Muscle layer of duodenum (tissue), 2 donors: ENCODE results near the gene ZMYM3.
"Not testable (repeated sequence)": the region's sequence is repeated elsewhere in the genome, so short reads cannot be mapped to it uniquely, and the experiment has no call there.

Experiments used
- H3K27ac ChIP-seq: one replicate; pipeline ENCODE4 v1.7.0; 2013; ENCODE audit warnings: mild to moderate bottlenecking, low read length
- H3K27me3 ChIP-seq: one replicate; pipeline ENCODE4 v1.7.0; 2013; ENCODE audit warnings: low read depth, mild to moderate bottlenecking, control low read depth, low read length
- H3K36me3 ChIP-seq, 2 donors: one replicate each; pipeline ENCODE4 v1.7.0; 2013; ENCODE audit warnings: low read length in 2 of 2, control low read depth in 1 of 2, mild to moderate bottlenecking in 1 of 2; ENCODE audit not compliant: insufficient read depth in 2 of 2, control insufficient read depth in 1 of 2
- H3K4me1 ChIP-seq, 2 donors: one replicate each; pipeline ENCODE4 v1.7.0; 2013; ENCODE audit warnings: low read length in 2 of 2, mild to moderate bottlenecking in 2 of 2, control low read depth in 1 of 2, moderate library complexity in 1 of 2; ENCODE audit not compliant: insufficient read depth in 2 of 2, control insufficient read depth in 1 of 2
- H3K4me3 ChIP-seq, 2 donors: one replicate each; pipeline ENCODE4 v1.7.0; 2013; ENCODE audit warnings: low read length in 2 of 2, low read depth in 1 of 2, mild to moderate bottlenecking in 1 of 2
- H3K9me3 ChIP-seq, 2 donors: one replicate each; pipeline ENCODE4 v1.7.0; 2013; ENCODE audit warnings: low read length in 2 of 2, control low read depth in 1 of 2, mild to moderate bottlenecking in 1 of 2; ENCODE audit not compliant: control insufficient read depth in 1 of 2
- donor health status: healthy.

ZMYM3 gene

DNA sequence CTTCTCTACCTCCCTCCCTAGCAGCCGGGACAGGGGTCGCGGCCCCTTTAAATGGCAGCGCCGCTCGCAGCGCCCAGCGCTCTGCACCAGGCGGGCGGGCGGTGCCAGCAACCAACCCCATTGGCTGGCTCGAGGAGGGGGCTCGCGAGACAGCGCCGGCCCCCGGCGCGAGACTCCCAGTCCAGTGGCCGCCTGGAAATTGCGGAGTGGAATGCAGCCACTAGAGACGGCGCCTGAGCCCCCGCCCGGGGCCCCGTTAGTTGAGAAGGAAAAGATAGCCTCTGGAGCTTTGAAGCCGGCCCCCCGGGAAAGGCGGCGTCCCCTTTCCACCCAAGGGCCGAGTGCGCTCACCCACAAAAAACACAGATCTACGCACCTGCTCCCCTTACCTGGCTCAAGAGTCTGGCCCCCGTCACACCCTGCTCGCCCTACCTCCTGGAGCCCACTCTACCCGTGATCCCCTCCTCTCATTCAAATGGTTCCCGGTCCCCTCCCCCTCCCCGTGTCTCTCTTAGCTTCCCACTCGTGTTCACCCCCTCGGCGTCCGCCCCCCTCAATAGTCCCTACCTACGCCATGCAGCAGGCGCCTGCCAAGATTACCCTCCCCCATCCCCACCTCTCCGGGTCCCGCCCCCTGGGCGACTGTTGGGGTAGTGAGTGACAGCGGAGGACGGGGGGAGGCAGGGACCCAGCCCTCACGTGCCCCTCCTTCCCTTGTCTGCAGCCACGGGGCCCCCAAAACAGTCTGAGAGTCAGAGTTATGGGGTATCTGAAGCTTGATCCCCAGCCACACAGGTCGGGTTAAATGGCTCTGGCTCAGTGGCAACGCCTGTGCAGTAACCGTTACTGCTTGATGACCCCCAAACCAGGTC lies at the start of gene ZMYM3:
Gene ZMYM3 (minus strand): TSS at position 49 of the 872 bp plus-strand sequence. CDS start 885 bp downstream, outside the sequence.
- no peaks in the 10 kb centered on the region for H3K9me3 ChIP-seq
- peak within 1 kb of the TSS; percentile 39 for H3K27ac ChIP-seq
- peak within 1 kb of the TSS; percentile 65 to 83 for H3K4me3 ChIP-seq
- H3K36me3 ChIP-seq: peaks cover 0 to 7% of the 10 kb centered on the region in 2 donors
- peaks cover 0 to 20% of the 10 kb centered on the region in 2 donors for H3K4me1 ChIP-seq
- no peaks in the 10 kb centered on the region for H3K27me3 ChIP-seq

GRCh38 chrX:71302461-71303213 lies 48.7 kb upstream of the ZMYM3 start:
- peaks cover 11 to 33% of the 10 kb centered on the region in 2 donors for H3K36me3 ChIP-seq
- peak overlapping the region; percentile 49 for H3K27ac ChIP-seq
- no peaks in the 10 kb centered on the region for H3K9me3 ChIP-seq
- H3K4me3 ChIP-seq: peak overlapping the region; percentile 26 to 30
- peaks cover 0 to 3% of the 10 kb centered on the region in 2 donors for H3K4me1 ChIP-seq
- no peaks in the 10 kb centered on the region for H3K27me3 ChIP-seq

DNA sequence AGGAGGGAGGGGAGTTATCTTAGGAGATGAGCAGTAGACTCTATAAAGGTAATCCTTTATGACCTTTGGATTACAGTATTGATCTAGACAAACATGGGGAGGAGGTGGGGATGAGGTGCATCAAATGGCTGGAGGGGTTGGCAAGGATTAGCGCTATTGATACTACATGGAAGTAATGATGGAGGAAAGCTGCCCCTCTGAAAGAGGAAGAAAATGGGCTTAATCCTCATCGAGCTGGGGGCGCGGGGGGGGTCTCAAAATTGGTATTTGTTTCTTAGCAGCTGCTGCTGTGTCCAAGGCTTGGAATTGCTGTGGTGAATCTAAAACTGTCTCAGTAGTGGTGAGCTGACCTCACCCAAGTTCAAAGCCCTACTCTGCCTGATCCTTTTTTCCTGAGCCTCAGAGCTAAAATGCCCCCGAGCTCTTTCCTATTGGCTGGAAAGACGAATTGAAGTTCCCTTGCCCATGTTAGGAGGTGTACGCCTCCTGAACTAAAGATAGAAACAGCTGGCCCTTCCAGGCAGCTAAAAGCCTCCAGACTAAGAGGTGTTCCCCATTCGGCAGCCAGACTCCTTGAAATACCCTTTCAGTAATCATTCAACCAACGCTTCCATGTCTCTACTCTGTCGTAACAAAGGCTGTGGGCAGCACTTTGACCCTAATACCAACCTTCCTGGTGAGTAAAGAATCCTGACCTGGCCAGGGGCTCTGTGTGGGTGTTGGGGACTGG lies 47.4 kb upstream of the ZMYM3 start, which contains the start of gene ITGB1BP2:
Gene ITGB1BP2 (plus strand): TSS at position 556 of the 730 bp plus-strand sequence. CDS start 57 bp downstream, at position 613.
- Histone ChIP-seq H3K9me3 (no peaks in the 10 kb centered on the region), H3K4me3 (peak within 1 kb of the TSS; percentile 26 to 30), H3K27ac (peak within 1 kb of the TSS; percentile 49), H3K27me3 (no peaks in the 10 kb centered on the region), H3K4me1 (peaks cover 0 to 3% of the 10 kb centered on the region in 2 donors), H3K36me3 (peaks cover 23 to 45% of the 10 kb centered on the region in 2 donors)

GRCh38 chrX:71300495-71300894 lies 46.6 kb upstream of the ZMYM3 start:
- H3K4me3 ChIP-seq, H3K4me1 ChIP-seq, H3K27ac ChIP-seq, H3K9me3 ChIP-seq, H3K27me3 ChIP-seq: not testable (repeated sequence)
- peaks cover 26 to 45% of the 10 kb centered on the region in 2 donors for H3K36me3 ChIP-seq

DNA sequence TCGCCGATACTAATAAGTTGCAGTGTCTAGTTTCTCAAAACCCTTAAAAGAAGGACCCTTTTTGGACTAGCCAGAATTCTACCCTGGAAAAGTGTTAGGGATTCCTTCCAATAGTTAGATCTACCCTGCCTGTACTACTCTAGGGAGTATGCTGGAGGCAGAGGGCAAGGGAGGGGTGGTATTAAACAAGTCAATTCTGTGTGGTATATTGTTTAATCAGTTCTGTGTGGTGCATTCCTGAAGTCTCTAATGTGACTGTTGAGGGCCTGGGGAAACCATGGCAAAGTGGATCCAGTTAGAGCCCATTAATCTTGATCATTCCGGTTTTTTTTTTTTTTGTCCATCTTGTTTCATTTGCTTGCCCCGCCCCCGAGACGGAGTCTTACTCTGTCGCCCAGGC lies 46.1 kb upstream of the ZMYM3 start:
- not testable (repeated sequence) for H3K27ac ChIP-seq, H3K9me3 ChIP-seq, H3K4me1 ChIP-seq, H3K27me3 ChIP-seq, H3K4me3 ChIP-seq
- H3K36me3 ChIP-seq: peaks cover 26 to 45% of the 10 kb centered on the region in 2 donors

DNA sequence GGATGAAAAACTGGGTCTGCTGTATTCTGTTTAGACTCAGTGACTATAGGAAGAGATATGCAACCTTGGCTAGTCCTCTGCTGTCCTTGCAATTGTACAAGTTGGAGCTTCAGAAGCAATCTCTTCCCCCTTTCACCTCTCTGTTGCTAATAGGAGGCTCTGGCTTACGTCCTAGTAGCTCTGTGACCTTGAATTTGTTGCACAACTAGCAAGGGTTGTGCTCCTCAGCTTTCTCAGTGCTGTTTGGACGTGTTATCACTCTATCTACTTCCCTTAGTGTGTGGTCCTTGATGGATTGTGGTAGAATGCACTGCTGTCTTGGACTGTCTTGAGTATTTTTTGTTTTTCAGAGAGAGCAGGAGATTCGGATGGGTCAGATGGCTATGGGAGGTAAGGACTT lies 44.2 kb upstream of the ZMYM3 start:
- Histone ChIP-seq H3K9me3 (no peaks in the 10 kb centered on the region), H3K4me3 (no peak overlapping the region), H3K36me3 (peaks cover 33 to 41% of the 10 kb centered on the region in 2 donors), H3K27ac (no peak overlapping the region), H3K27me3 (no peaks in the 10 kb centered on the region), H3K4me1 (peaks cover 0 to 3% of the 10 kb centered on the region in 2 donors)

- no peaks in the 10 kb centered on the region for H3K27me3 ChIP-seq
- H3K27ac ChIP-seq: no peak overlapping the region
- no peaks in the 10 kb centered on the region for H3K4me1 ChIP-seq
- no peak overlapping the region for H3K4me3 ChIP-seq
- no peaks in the 10 kb centered on the region for H3K9me3 ChIP-seq
- H3K36me3 ChIP-seq: peaks cover 39 to 48% of the 10 kb centered on the region in 2 donors
Observed at GRCh38 chrX:71296806-71297205, 42.9 kb upstream of the ZMYM3 start.

- H3K4me3 ChIP-seq: no peak overlapping the region
- no peaks in the 10 kb centered on the region for H3K9me3 ChIP-seq
- peaks cover 0 to 14% of the 10 kb centered on the region in 2 donors for H3K4me1 ChIP-seq
- H3K27me3 ChIP-seq: no peaks in the 10 kb centered on the region
- H3K36me3 ChIP-seq: peaks cover 22 to 37% of the 10 kb centered on the region in 2 donors
- no peak overlapping the region for H3K27ac ChIP-seq
Observed at GRCh38 chrX:71292669-71293365, 38.9 kb upstream of the ZMYM3 start.

- no peaks in the 10 kb centered on the region for H3K9me3 ChIP-seq
- H3K4me3 ChIP-seq: no peak overlapping the region
- H3K27ac ChIP-seq: no peak overlapping the region
- H3K27me3 ChIP-seq: no peaks in the 10 kb centered on the region
- H3K36me3 ChIP-seq: peaks cover 8 to 24% of the 10 kb centered on the region in 2 donors
- peaks cover 0 to 19% of the 10 kb centered on the region in 2 donors for H3K4me1 ChIP-seq
Observed at GRCh38 chrX:71291381-71291780, 37.4 kb upstream of the ZMYM3 start.

DNA sequence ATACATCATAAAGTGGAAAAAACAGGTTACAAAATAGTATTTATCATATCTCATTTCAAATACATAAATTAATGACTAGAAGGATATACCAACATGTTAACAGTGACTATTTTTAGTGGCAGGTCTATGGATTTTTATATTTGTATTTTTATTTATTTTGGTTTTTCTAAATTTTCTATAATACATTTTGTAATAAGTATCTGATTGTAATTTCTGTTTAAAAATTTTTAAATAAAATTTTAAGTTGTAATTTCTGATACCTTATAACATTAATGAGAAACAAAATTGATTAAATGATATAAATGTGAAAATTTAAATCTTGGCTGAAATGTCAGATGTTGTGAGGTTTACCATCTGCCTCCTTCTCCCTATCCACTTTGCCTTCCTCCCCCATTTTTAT lies 32.0 kb upstream of the ZMYM3 start:
- H3K9me3 ChIP-seq: no peaks in the 10 kb centered on the region
- no peaks in the 10 kb centered on the region for H3K36me3 ChIP-seq
- no peak overlapping the region for H3K4me3 ChIP-seq
- no peaks in the 10 kb centered on the region for H3K27me3 ChIP-seq
- no peak overlapping the region for H3K27ac ChIP-seq
- H3K4me1 ChIP-seq: peaks cover 6 to 28% of the 10 kb centered on the region in 2 donors
